Esophagus muscularis mucosa (tissue), 4 donors: ENCODE results near the gene DDIT3.

Experiments
- EP300 ChIP-seq: sonication (generic); formaldehyde crosslinking; IDR thresholded peaks from one replicate; pipeline ENCODE4 v1.6.1; 2017; ENCODE audit warnings: antibody characterized with exemption
- POLR2A ChIP-seq: fragments of 450-650 bp; IDR thresholded peaks from one replicate; pipeline ENCODE4 v1.6.1; 2017; ENCODE audit warnings: antibody characterized with exemption, moderate library complexity, mild to moderate bottlenecking, low read depth
- POLR2AphosphoS5 ChIP-seq, 2 donors: sonication (generic); formaldehyde crosslinking; IDR thresholded peaks; one replicate each; pipeline ENCODE4 v1.6.1; 2017; ENCODE audit warnings: antibody characterized with exemption in 2 of 2
- TF ChIP-seq, protein P1 (sequence below), 3 experiments: fragments of 200-600 bp in 2 of 3; fragments of 450-650 bp in 1 of 3; sonication (generic) in 2 of 3; IDR thresholded peaks; one replicate each; pipeline ENCODE4 v1.5.1; 2017 to 2019; ENCODE audit warnings: antibody characterized with exemption in 3 of 3, mild to moderate bottlenecking in 2 of 3, moderate library complexity in 1 of 3

DNA sequence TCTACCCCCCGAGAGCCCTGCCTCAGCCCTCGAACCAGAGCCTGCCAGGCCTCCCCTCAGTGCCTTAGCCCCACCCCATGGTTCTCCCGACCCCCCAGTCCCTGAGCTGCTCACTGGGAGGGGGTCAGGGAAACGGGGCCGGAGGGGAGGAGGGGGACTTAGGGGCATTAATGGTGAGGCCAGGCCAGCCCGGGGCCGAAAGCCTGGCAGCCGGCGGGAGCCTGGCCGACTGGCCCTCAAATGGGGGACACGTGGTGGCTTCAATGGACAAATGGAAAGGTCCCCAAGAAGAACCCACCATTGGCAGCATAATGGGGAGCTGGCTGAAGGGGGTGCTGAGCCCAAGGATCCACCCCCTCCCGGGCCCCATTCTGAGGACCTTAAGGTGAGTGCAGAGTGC is 7.9 kb upstream of the DDIT3 start:
- TF ChIP-seq, protein P1, sequence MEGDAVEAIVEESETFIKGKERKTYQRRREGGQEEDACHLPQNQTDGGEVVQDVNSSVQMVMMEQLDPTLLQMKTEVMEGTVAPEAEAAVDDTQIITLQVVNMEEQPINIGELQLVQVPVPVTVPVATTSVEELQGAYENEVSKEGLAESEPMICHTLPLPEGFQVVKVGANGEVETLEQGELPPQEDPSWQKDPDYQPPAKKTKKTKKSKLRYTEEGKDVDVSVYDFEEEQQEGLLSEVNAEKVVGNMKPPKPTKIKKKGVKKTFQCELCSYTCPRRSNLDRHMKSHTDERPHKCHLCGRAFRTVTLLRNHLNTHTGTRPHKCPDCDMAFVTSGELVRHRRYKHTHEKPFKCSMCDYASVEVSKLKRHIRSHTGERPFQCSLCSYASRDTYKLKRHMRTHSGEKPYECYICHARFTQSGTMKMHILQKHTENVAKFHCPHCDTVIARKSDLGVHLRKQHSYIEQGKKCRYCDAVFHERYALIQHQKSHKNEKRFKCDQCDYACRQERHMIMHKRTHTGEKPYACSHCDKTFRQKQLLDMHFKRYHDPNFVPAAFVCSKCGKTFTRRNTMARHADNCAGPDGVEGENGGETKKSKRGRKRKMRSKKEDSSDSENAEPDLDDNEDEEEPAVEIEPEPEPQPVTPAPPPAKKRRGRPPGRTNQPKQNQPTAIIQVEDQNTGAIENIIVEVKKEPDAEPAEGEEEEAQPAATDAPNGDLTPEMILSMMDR (IDR thresholded peaks at IDR 0.05), result no peak
- no peak for TF ChIP-seq POLR2AphosphoS5 (IDR thresholded peaks at IDR 0.05)
- TF ChIP-seq POLR2A, result no peak
- no peak for TF ChIP-seq EP300
